Spleen (tissue), 7 donors: ENCODE data around the gene SPATS2.

ENCODE experiments used
- CTCF ChIP-seq, 11 experiments: fragments of 200-600 bp in 7 of 11; fragments of 450-650 bp in 4 of 11; sonication (generic) in 4 of 11; IDR thresholded peaks in 8 of 11; conservative IDR thresholded peaks in 3 of 11; 1 replicate in 7 of 11; 2 replicates in 4 of 11; pipeline versions ENCODE4 v1.4.0 to v1.8.0; 2016 to 2021; ENCODE audit warnings: antibody characterized with exemption in 11 of 11, inconsistent platforms in 4 of 11, mild to moderate bottlenecking in 1 of 11
- POLR2A ChIP-seq, 3 donors: fragments of 450-650 bp; IDR thresholded peaks; one replicate each; pipeline ENCODE4 v1.5.1; 2017; ENCODE audit warnings: antibody characterized with exemption in 3 of 3, mild to moderate bottlenecking in 1 of 3
- donor health status: DM: no; HTN: no; CAD: no; lungs with moderate emphysema.
- donor health status: DM: no; HTN: no; CAD: no.
- donor health status: DM: no; HTN: no; CAD: no.

- no peak for TF ChIP-seq CTCF (IDR thresholded peaks at IDR 0.05 in 8 of 11, conservative IDR thresholded peaks at IDR 0.05 in 3 of 11)
- TF ChIP-seq POLR2A (IDR thresholded peaks at IDR 0.05) = no peak
Measured at GRCh38 chr12:49502590-49502989, 135.3 kb downstream of the SPATS2 start.
